Measurements from ENCODE around the gene AIMP2. TPM values are rescaled to one million over a fixed set of nuclear protein-coding genes. Genes with fewer than 3 reads are reported as not detected.

AIMP2 gene
- total and polyA plus RNA-seq, 2 of the 4 experiments (the other 2 are of a cell fraction), result 57.5 to 58.6 TPM

GRCh38 chr7:6032167-6032566 is 23.1 kb downstream of the AIMP2 start:
- Histone ChIP-seq H2BK120ac (ENCODE audit: low read depth, low read length) (no peak overlapping the region), H4K5ac (ENCODE audit: low read depth, low read length) (no peak overlapping the region), H3K9me3 (ENCODE audit: control insufficient read depth, insufficient read depth, low read length) (no peaks in the 10 kb centered on the region), H3K14ac (replicated peaks; ENCODE audit: low read depth, low read length) (no peak overlapping the region), H3K27me3 (ENCODE audit: control insufficient read depth, insufficient read depth, low read length) (no peaks in the 10 kb centered on the region), H3K56ac (ENCODE audit: extremely low read depth, insufficient read depth, low read length) (no peak overlapping the region), H2AK9ac (replicated peaks; ENCODE audit: low read depth, low read length, poor library complexity) (no peak overlapping the region), H3K36me3 (ENCODE audit: control insufficient read depth, insufficient read depth, low read length) (peaks cover 45% of the 10 kb centered on the region), H4K91ac (ENCODE audit: insufficient read depth, low read depth, low read length) (no peak overlapping the region), H3K9me1 (ENCODE audit: insufficient read depth, low read length) (no peaks in the 10 kb centered on the region; the same call in 1 of the 2 replicates), H3K4me2 (ENCODE audit: low read depth, low read length) (no peak overlapping the region), H2BK5ac (ENCODE audit: low read depth, low read length, poor library complexity, severe bottlenecking) (no peak overlapping the region), H2AFZ (replicated peaks; ENCODE audit: low read length, poor library complexity) (no peak overlapping the region), H4K20me1 (ENCODE audit: insufficient read depth, low read length) (no peaks in the 10 kb centered on the region; the same call in 1 of the 2 replicates), H2BK20ac (ENCODE audit: low read depth, low read length) (no peak overlapping the region), H4K8ac (ENCODE audit: low read depth in 2 of 2, low read length in 2 of 2) (no peak overlapping the region), H3K23ac (ENCODE audit: low read depth, low read length) (no peak overlapping the region), H3K4ac (ENCODE audit: low read depth, low read length) (no peak overlapping the region), H3K4me3 (ENCODE audit: insufficient read depth, low read depth, low read length) (no peak overlapping the region), H3K9ac (ENCODE audit: low read depth, low read length) (no peak overlapping the region), H3K27ac (ENCODE audit: insufficient read depth, low read length) (no peak overlapping the region), H3K4me1 (ENCODE audit: control insufficient read depth, insufficient read depth, low read length) (no peaks in the 10 kb centered on the region), H3K18ac (ENCODE audit: low read depth, low read length) (no peak overlapping the region), H2AK5ac (ENCODE audit: low read depth, low read length) (no peak overlapping the region), H3K79me1 (ENCODE audit: low read depth in 1 of 2, low read length in 2 of 2) (peaks cover 19 to 31% of the 10 kb centered on the region in 2 experiments), H2BK15ac (ENCODE audit: low read depth, low read length) (no peak overlapping the region)
- no peak for TF ChIP-seq MAFK (IDR thresholded peaks at IDR 0.05; ENCODE audit: low read depth, low read length)
- no peak for TF ChIP-seq CEBPB (IDR thresholded peaks at IDR 0.05; ENCODE audit: low read depth, low read length)
- TF ChIP-seq MAZ (IDR thresholded peaks at IDR 0.05; ENCODE audit: borderline replicate concordance, low read depth, low read length), result no peak
- POLR2A ChIA-PET (ENCODE audit: unreplicated experiment), result no interaction called here
- intact Hi-C loops (cut with micrococcal nuclease) (no loop called here), in situ Hi-C loops (cut with MboI; ENCODE audit: low sequenced_read_pairs) (no loop called here), dilution Hi-C loops (cut with HindIII; ENCODE audit: low sequenced_read_pairs, unreplicated experiment) (no loop called here)
- WGBS, 2 experiments (ENCODE audit: extremely low coverage in 2 of 2, insufficient read length in 1 of 2), result 100% methylated on average over 2 of the region's 5 CpGs; no CpG with 5 or more reads in 1 of the 2 experiments
- no peak for ATAC-seq (ENCODE audit: low read depth)
- BruUV-seq (replicated peaks), result no TSS peak
- no peak for DNase-seq
- CTCF ChIA-PET, result interaction anchor here (1.4 kb wide), 1 partner anchor 9 kb away, joined by 5 read pairs; no protein-coding TSS in a partner anchor
